HAP-1 (cell line): ENCODE results near the gene CRADD.

Experiments used
- DNase-seq, 2 experiments: peaks; one replicate each; pipeline ENCODE4 v3.0.0-alpha.2; 2016 to 2020; ENCODE audit warnings: low spot score in 2 of 2
- H3K27me3 ChIP-seq: fragments of 250-450 bp; sonication (Bioruptor Pico); 2 replicates; pipeline ENCODE4 v1.5.1; 2020; ENCODE audit warnings: low read depth, mild to moderate bottlenecking, moderate library complexity
- H3K36me3 ChIP-seq: fragments of 250-450 bp; sonication (Bioruptor Pico); replicated peaks from 2 replicates; pipeline ENCODE4 v1.5.1; 2020; ENCODE audit warnings: mild to moderate bottlenecking
- H3K4me1 ChIP-seq: fragments of 250-450 bp; sonication (Bioruptor Pico); 2 replicates; pipeline ENCODE4 v1.5.1; 2020; ENCODE audit warnings: mild to moderate bottlenecking
- H3K4me3 ChIP-seq: fragments of 250-450 bp; sonication (Bioruptor Pico); 2 replicates; pipeline ENCODE4 v1.5.1; 2020; ENCODE audit warnings: mild to moderate bottlenecking, moderate library complexity
- H3K9me3 ChIP-seq: fragments of 250-450 bp; sonication (Bioruptor Pico); 2 replicates; pipeline ENCODE4 v1.5.1; 2020; ENCODE audit warnings: mild to moderate bottlenecking, moderate library complexity
- in situ Hi-C: fragments of 300-500 bp; cut with MboI; formaldehyde crosslinking; loops from 3 replicates; pipeline ENCODE4 v1.14.3; 2020; ENCODE audit warnings: low sequenced_read_pairs, inconsistent platforms, mixed read lengths

Gene CRADD

GRCh38 chr12:93901739-93902138 lies 224.6 kb downstream of the CRADD start:
- no peak overlapping the region for H3K4me3 ChIP-seq
- no peaks in the 10 kb centered on the region for H3K27me3 ChIP-seq
- in situ Hi-C loops, result no loop called here
- no peaks in the 10 kb centered on the region; the same call in 1 of the 2 replicates for H3K9me3 ChIP-seq
- no peak for DNase-seq
- H3K36me3 ChIP-seq, result no peaks in the 10 kb centered on the region
- H3K4me1 ChIP-seq, result no peaks in the 10 kb centered on the region

DNA sequence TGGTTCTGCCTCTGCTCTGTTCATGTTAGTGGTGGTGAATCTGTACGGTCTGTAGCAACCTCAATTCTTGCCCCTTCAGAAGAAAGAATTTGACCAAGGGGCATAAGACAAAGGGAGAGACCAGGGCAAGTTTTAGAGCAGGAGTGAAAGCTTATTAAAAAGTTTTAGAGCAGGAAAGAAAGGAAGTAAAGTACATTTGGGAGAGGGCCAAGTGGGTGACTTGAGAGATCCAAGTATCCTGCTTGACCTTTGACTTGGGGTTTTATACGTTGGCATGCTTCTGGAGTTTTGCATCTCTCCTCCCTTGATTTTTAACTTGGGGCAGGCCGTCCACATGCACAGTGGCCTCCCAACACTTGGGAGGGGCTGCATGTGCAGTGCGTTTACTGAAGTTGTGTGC lies 225.0 kb downstream of the CRADD start:
- no peak overlapping the region for H3K4me3 ChIP-seq
- no peaks in the 10 kb centered on the region for H3K36me3 ChIP-seq
- no peaks in the 10 kb centered on the region for H3K27me3 ChIP-seq
- no peak for DNase-seq
- in situ Hi-C loops, result no loop called here
- no peaks in the 10 kb centered on the region for H3K4me1 ChIP-seq
- H3K9me3 ChIP-seq, result no peaks in the 10 kb centered on the region; the same call in 1 of the 2 replicates

GRCh38 chr12:93902736-93903562 lies 225.8 kb downstream of the CRADD start:
- in situ Hi-C loops, result no loop called here
- no peaks in the 10 kb centered on the region for H3K4me1 ChIP-seq
- DNase-seq, result no peak
- no peaks in the 10 kb centered on the region; the same call in 1 of the 2 replicates for H3K9me3 ChIP-seq
- no peaks in the 10 kb centered on the region for H3K27me3 ChIP-seq
- H3K4me3 ChIP-seq, result no peak overlapping the region
- H3K36me3 ChIP-seq, result no peaks in the 10 kb centered on the region

DNA sequence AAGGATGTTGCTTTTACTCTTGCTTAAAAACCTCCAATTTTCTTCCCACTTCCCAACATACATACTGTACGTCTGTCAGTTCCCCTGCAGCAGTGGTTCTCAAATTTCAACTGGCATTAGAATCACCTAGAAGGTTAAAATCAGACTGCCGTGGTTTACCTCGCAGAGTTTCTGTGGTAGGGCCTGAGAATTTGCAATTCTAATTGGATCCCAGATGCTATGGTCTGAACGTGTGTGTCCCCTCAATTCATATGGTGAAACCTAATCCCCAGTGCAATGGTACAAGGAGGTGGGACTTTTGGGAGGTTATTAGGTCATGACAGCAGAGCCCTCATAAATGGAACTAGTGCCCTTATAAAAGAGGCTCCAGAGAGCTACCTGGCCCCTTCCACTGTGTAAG lies 226.9 kb downstream of the CRADD start:
- in situ Hi-C loops, result no loop called here
- Histone ChIP-seq H3K4me3 (no peak overlapping the region), H3K36me3 (no peaks in the 10 kb centered on the region), H3K27me3 (no peaks in the 10 kb centered on the region), H3K9me3 (no peaks in the 10 kb centered on the region; the same call in 1 of the 2 replicates), H3K4me1 (no peaks in the 10 kb centered on the region)
- no peak for DNase-seq

DNA sequence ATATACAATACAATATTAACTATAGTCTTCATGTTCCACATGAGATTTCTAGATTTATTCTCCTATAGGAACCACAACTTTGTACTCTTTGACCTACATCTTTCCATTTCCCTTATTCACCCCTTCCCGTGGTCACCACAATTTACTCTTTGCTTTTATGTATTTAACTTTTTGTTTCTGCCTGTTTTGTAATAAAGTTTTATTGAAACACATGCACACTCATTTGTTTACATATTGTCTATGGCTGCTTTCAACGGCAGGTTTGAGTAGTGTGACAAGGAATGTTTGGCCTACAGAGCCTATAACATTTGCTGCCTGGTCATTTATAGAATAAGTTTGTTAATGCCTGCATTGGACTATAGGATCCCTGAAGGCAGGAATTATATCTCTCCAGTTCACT lies 231.1 kb downstream of the CRADD start:
- H3K9me3 ChIP-seq, result peaks cover 3% of the 10 kb centered on the region; the same call in 1 of the 2 replicates
- no peaks in the 10 kb centered on the region for H3K36me3 ChIP-seq
- no peaks in the 10 kb centered on the region for H3K4me1 ChIP-seq
- H3K27me3 ChIP-seq, result no peaks in the 10 kb centered on the region
- in situ Hi-C loops, result no loop called here
- H3K4me3 ChIP-seq, result no peak overlapping the region
- no peak for DNase-seq

DNA sequence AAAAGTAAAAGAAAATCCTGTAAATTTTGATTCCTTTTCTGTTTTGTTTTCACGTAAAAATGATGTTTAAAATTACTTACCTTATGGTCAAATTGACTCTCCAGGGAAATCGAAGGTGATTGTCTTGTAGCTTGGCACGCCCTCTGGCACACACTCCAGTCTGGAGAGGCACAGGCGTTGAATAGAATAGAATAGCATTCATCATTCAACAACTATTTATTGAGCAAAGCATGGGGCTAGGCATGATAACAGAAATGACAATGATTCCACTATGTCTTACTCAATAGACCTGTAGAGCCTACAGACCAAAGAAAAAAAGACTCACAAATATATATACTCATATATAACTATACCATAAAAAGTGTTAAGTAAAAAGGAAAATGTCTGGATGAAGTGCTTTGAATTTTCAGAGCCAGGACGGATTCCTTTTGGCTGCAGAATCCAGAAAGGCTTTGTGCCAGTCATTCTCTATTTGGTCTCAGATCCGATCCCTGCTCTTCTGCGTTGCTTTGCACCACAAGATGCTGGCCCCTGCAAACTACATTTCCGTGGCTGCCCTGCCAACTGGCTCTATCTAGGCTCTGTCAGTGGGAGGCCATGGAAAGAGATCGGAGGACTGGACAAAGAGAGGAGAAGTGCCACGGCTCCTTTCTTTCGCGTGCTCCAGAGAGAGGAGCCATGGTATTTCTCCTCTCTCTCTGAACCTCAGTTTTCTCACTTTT lies 231.8 kb downstream of the CRADD start:
- Histone ChIP-seq H3K27me3 (no peaks in the 10 kb centered on the region), H3K9me3 (peaks cover 3% of the 10 kb centered on the region; the same call in 1 of the 2 replicates), H3K4me3 (no peak overlapping the region), H3K4me1 (no peaks in the 10 kb centered on the region), H3K36me3 (no peaks in the 10 kb centered on the region)
- peak in 1 of 2 experiments; percentile 8 for DNase-seq
- in situ Hi-C loops, result no loop called here

DNA sequence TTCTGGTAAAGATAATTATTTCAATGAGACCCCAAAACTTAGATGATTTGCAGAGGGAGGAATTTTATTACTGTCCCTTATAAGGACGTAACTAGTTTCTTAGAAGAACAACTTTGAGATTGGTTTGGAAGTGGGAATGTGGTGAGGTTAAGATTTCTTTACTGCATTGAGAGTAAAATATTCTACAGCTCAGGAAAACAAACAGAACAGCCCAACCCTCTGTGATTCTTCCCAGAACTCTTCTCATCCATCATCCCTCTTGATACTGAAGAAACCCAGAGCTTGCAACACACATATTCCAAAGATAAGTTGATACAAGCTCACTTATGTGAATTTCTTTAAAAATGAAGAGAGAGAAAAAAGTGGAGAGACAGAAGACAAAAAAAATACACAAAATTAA lies 234.2 kb downstream of the CRADD start:
- H3K4me1 ChIP-seq, result no peaks in the 10 kb centered on the region
- no peak for DNase-seq
- no peaks in the 10 kb centered on the region for H3K27me3 ChIP-seq
- in situ Hi-C loops, result no loop called here
- no peaks in the 10 kb centered on the region for H3K36me3 ChIP-seq
- H3K9me3 ChIP-seq, result peaks cover 3% of the 10 kb centered on the region; the same call in 1 of the 2 replicates
- H3K4me3 ChIP-seq, result no peak overlapping the region

DNA sequence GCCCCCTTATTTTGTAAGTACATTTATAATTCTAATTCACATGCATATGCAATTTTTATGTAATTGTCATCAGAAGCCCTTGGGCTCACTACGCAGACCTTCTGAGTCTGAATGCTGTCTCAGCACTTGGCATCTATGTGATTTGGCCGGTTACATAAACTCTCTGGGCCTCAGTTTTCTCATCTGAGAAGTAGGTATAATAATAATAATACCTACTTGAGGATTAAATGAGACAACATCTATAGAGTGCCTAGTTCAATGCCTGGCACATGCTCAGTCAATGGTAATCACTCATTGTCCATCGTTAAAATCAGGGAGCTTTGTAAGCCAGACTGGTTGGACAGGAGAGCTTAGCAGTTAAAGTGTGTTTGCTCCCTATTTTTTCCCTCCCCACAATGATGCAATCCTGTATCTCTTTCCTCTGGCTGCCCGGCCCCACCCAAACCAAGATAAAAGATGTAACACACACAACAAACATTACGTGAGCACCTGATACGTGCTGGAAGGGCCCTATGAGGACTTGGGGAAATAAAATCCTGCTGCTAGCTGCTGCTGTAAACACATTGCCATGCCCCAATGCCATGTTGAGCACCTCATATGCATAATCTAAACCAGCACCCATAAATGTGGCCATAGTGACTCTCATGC lies 235.0 kb downstream of the CRADD start:
- in situ Hi-C loops, result no loop called here
- H3K4me1 ChIP-seq, result no peaks in the 10 kb centered on the region
- H3K36me3 ChIP-seq, result no peaks in the 10 kb centered on the region
- H3K9me3 ChIP-seq, result peaks cover 3% of the 10 kb centered on the region; the same call in 1 of the 2 replicates
- H3K27me3 ChIP-seq, result no peaks in the 10 kb centered on the region
- no peak overlapping the region for H3K4me3 ChIP-seq
- DNase-seq, result no peak

- Histone ChIP-seq H3K36me3 (no peaks in the 10 kb centered on the region), H3K27me3 (no peaks in the 10 kb centered on the region), H3K4me3 (no peak overlapping the region), H3K9me3 (peaks cover 3% of the 10 kb centered on the region; the same call in 1 of the 2 replicates), H3K4me1 (no peaks in the 10 kb centered on the region)
- no peak for DNase-seq
- in situ Hi-C loops, result no loop called here
These were observed 236.7 kb downstream of the CRADD start for GRCh38 chr12:93913845-93914244.

- Histone ChIP-seq H3K4me1 (no peaks in the 10 kb centered on the region), H3K9me3 (peaks cover 3% of the 10 kb centered on the region; the same call in 1 of the 2 replicates), H3K4me3 (no peak overlapping the region), H3K36me3 (no peaks in the 10 kb centered on the region), H3K27me3 (no peaks in the 10 kb centered on the region)
- in situ Hi-C loops, result no loop called here
- DNase-seq, result no peak
These were observed 237.1 kb downstream of the CRADD start for GRCh38 chr12:93914281-93914680.

DNA sequence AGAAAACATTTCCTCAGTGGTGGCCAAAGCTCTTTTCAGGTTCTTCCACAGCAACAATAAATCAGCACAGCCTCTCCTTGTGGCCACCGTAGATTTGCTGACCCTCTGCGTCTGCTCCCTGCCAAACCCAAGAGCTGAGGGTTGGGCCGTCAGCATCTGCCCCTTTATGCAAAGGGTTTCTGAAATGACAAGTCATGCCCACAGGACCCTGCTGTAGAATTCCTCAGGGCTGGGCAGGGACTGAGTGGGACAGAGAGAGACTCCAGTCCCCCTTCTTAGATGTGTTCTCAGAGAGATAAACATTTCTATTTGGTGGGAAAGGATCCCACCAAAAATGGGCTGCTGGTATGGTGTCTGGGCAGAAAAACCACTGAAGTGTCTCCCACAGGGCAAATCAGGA lies 238.2 kb downstream of the CRADD start:
- H3K36me3 ChIP-seq, result no peaks in the 10 kb centered on the region
- no peaks in the 10 kb centered on the region for H3K4me1 ChIP-seq
- no peak overlapping the region for H3K4me3 ChIP-seq
- H3K9me3 ChIP-seq, result peaks cover 3% of the 10 kb centered on the region; the same call in 1 of the 2 replicates
- H3K27me3 ChIP-seq, result no peaks in the 10 kb centered on the region
- in situ Hi-C loops, result no loop called here
- DNase-seq, result no peak

- no peaks in the 10 kb centered on the region for H3K36me3 ChIP-seq
- H3K9me3 ChIP-seq, result peaks cover 3% of the 10 kb centered on the region; the same call in 1 of the 2 replicates
- H3K27me3 ChIP-seq, result 0 out of 2 replicates have a peak, but pooled peaks cover 5% of the 10 kb centered on the region
- in situ Hi-C loops, result no loop called here
- H3K4me3 ChIP-seq, result no peak overlapping the region
- no peaks in the 10 kb centered on the region for H3K4me1 ChIP-seq
- no peak for DNase-seq
These were observed 239.2 kb downstream of the CRADD start for GRCh38 chr12:93916402-93916801.

- no peaks in the 10 kb centered on the region for H3K36me3 ChIP-seq
- no peaks in the 10 kb centered on the region for H3K4me1 ChIP-seq
- DNase-seq, result no peak
- no peaks in the 10 kb centered on the region for H3K9me3 ChIP-seq
- 0 out of 2 replicates have a peak, but pooled peaks cover 5% of the 10 kb centered on the region for H3K27me3 ChIP-seq
- no peak overlapping the region for H3K4me3 ChIP-seq
- in situ Hi-C loops, result no loop called here
These were observed 241.1 kb downstream of the CRADD start for GRCh38 chr12:93918262-93918661.
